HG02798 (cell line): ENCODE data around the gene CBX6.
"Not testable (repeated sequence)": the region's sequence is repeated elsewhere in the genome, so short reads cannot be mapped to it uniquely, and the experiment has no call there.

Experiments used
- ATAC-seq: cut with Tn5 transposase; IDR thresholded peaks from one replicate; pipeline ENCODE4 v1.9.1; 2021; ENCODE audit warnings: mild to moderate bottlenecking; ENCODE audit not compliant: unreplicated experiment, poor library complexity

The CBX6 gene

DNA sequence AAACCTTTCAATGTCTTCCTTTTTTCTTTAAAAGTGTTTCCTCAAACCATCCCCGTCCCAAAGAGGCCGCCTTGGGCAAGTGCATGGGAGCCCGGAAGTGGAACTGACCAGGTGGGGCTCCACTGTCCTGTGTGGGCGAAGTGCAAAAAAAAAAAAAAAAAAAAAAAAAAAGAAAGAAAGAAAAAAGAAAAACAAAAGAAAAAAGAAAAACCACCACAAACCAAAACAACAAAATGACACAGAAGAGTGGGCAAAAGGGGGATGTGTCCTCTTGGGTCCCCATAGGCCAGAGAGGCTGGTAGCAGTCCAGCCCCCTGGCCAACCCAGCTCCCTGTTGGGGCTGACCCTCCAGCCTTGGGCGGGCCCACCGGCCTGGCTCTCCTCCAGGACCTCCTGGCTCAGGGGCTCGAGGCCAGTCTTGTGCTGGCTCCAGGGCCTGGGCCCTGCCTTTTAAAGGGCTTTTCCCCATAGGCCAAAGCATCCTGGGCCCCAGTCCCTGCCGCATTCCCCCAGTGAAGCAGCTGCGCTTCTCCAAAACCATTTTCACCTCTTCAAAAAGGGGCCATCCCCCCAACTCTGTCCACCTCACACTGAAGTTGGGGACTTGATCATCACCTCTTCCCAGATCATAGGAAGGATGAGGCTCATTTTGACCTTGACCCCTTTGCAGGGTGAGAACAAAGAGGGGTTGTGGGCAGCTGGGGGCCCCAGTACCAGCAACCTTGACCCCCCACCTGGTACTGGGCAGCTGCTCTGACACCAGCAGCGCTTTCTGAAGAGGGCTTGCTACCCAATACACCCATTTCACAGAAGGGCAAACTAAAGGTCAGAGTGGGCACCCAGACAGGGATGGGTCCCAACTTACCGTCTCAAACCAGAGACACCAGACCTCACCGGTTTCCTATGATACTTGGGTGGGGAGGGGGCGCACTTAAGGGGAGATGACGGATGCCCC, 9.4 kb downstream of the CBX6 start:
- no peak for ATAC-seq

DNA sequence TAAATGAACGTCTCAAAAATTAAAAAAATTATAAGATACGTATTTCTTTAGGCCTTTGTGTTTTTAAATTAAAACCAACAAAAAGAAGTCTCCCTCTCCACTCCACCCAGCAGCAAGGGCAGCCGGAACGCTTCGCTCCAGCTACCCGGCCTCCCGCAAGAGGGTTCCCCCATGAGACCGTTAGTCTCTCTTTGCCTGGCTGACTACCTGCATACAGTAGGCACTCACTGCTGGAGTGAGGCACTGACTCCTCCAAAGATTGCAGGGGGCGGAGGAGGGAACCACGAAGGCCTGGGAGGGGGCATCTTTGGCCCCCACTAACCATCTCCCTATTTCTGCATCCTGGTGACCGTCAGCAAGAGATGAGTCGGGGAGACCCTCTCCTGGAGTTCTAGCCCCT, 10.1 kb downstream of the CBX6 start:
- no peak for ATAC-seq

DNA sequence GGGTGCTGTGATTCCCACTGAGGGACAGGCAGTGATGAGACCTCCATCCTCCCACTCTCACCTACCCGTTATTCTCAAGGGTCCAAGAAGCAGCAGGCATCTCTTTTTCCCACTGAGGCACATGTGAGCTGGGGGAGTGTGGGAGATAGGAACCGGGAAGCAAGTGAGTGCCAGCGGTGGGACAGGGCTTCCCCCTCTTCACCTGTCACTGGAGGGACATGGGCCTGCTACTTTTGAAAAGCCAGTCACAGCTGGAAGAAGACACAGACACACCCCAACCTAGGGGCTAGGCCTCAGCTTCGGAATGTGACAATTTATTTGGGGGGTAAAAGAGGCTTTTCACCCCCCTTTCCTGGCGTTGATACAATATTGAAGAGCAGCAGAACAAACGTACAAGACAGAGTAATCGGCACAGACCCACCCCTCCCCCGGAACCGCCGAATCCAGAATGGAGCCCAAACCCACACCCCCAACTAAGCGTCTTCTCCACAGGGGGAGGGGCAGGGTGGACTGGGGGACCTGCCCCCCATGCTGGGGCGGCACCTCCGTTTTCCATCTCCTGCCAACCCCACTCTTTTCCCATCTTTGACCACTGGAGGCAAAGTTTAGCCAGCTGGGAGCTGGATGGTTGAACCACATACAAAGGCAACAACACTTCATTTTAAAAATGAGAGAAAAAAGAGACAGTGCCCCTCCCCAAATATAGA, 10.7 kb downstream of the CBX6 start:
- ATAC-seq = no peak

DNA sequence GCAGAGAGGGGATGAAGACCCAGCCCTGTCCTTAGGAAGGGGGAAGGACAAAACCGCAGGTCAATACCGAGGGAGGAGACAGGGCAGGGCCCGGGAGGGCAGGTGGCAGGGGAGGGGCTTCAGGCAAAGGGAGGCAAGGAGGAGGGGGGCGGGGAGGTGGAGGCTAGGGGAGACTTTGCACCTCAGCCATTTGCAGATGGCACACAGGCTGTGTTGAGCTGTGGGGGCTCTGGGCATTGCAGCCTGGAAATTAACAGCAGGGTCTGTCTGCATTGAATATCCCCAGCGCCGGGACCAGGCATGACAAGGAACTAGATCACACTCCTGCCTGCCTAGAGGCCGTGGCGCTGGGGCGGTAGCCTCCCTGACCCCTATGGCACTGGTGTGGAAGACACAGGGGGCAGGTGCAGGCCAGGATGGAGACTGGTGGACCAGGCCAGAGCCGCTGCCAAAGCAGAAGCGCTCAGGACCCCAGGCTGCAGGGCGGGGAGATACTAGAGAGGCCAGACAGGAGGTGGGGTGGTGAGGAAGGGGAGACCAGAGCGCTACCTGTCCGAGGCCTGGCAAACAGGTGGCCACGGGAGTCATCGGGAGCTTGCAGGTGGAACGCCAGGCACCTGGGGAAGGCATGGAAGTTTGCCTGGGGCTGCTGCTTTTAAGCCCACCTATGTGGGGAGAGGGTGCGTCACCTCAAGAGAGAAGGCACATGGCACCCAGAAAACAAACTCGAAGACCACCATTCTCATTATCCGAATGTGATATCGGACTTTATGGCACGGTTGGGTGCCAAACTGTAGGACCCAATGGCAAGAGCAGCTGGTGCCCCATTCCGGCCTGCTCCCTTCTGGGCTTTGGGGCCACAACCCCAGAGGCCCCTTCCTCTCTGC, 11.5 kb downstream of the CBX6 start:
- ATAC-seq = no peak

DNA sequence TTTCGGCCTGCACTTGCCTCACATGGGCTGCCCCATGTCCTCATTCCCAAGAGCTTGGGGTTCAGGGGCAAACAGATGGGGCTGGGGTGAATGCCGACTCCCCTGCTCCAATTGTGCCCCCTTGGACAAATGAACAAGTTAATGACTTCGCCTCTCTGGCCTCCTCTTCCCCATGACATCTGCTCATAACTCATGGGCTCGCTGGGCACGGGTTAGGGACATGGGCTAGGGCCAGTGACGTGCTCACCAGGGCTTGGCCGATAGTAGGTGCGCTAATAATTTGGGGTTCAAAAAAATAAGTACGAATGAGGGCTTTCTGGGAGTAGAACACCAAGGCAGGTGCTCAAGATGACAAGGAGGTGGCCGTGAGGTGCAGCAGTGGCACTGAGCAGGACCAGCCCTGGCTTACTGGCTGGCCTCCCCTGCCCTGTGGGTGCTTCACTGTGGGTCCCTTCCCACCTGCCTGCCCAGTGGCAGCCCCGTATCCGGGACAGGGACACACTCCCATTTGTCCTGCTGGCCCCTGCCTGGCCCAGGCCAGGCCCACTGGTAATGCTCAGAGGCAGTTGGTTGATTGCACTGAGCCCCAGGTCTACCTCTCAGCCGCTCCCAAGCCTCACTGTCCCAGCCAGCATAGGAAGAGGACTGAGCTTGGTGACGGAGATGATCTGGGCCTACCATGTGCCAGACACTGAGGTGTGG, 12.3 kb downstream of the CBX6 start:
- no peak for ATAC-seq

DNA sequence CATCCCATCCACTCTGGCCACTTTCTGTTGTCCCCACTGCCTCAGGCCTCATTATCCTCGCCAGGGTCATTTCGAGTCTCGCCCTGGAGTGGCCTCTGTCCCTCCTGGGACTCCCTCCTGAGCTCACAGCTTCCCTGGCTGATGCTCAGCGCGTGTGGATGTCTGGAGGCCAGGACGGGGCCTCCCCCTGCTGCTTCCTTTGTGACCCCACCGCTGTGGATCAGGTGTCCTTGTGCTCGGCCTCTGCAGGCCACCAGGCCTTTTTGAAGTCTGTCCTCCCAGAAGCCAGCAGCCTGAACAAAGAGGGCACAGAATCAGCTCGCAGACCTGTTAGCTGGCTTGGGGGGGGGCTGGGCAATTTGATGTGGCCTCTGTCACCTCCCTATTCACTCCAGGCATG, 13.5 kb downstream of the CBX6 start:
- no peak for ATAC-seq

DNA sequence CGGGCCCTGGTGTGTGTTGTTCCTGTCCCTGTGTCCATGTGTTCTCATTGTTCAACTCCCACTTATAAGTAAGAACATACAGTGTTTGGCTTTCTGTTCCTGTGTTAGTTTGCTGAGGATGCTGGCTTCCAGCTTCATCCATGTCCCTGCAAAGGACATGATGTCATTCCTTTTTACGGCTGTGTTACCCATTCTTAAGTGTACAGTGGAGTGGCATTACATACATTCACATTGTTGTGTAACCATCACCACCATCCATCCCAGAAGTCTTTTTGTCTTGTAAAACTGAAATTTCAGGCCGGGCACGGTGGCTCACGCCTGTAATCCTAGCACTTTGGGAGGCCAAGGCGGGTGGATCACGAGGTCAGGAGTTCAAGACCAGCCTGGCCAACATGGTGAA, 17.5 kb downstream of the CBX6 start:
- not testable (repeated sequence) for ATAC-seq

DNA sequence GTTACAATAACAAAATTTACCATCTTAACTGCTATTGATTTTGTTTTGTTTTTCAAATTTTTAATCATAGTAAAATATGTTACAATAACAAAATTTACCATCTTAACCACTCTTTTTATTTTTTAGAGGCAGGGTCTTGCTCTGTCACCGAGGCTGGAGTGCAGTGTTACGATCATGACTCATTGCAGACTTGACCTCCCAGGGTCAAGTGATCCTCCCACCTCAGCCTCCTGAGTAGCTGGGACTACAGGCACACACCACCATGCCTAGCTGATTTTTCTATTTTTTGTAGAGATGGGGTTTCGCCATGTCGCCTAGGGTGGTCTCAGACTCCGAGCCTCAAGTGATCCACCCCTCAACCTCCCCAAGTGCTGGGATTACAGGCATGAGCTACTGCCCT, 18.1 kb downstream of the CBX6 start:
- ATAC-seq = not testable (repeated sequence)

DNA sequence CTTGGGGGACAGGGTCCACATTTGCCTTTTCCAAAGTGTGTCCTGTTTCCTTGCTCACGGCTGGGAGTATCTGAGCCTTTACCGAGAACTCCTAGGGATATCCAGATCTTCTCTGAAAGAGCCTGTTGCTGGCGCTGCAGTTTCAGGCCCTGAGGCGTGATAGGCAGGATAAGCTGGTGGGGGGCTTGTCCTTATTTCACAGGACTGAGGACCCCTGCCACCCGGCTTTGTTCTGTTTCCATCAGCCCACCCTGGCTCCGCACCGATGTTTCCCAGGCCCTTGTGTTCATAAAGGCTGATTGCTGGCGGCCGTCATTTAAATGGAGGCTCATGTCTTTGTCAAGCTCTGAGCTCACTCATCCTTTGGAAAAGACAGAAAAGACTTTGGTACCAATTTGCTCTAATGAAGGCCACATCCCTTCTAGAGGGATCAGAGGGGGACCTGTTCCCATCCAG, 18.8 kb downstream of the CBX6 start:
- ATAC-seq = no peak

DNA sequence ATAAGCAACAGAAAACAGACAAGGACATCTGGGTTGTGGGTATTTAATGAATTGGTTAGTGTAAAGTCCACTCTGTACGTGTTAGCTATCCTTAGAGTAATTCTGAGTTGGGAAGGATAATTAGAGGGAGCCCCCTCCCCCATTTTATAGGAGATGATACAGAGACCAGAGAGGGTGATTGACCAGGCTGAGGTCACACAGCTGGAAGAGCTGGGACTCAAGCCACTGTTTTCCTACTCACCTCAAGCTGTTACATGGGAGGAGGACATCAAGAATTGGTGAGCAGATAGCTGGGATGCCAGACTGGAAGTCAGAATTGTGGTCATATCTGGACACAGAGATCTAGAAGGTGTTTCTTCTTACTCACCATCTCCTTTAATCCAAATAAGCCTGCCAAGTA, 19.5 kb downstream of the CBX6 start:
- no peak for ATAC-seq

DNA sequence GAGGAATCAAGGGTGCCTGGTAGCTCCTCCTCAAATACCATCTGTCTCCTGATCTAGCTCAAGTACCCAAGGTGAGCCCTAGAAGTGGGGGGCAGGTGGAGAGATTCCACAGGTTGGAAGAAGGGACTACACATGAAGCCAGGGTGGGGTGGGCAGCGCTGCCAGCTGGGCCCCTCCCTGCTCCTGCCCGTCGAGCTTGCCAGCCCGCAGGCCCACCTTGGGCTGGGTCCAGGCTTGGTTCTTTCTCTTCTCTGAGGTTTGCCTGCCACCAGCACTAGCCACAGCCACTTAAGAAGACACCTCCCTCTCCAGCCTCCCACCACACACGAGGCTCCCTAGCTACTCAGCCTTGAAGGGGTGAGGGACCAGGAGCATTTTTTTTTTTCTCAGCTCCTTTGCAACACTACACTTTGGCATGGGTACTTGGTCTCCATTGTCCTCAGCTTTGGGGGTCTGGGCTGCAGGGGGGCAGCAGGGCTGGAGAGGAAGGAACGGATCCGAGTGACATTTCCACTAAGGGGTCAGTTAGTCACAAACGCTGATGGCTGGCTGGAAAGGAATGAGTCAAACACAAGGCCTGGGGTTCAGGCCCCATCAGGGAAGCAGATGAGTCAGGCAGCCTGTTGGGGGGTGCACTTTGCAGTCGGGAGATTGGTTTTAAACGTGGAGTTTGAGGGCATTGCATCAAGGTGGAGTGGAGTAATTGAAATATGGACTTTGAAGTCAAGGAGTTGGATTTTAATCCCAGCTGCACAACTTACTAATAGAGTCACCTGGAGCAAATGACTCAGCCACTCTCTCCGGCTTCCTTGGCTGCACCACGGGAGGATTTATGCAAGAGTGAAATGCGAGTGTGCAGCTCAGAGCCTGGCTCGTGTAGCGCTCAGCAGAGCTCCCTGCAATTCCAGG, 20.8 kb downstream of the CBX6 start:
- ATAC-seq = no peak

DNA sequence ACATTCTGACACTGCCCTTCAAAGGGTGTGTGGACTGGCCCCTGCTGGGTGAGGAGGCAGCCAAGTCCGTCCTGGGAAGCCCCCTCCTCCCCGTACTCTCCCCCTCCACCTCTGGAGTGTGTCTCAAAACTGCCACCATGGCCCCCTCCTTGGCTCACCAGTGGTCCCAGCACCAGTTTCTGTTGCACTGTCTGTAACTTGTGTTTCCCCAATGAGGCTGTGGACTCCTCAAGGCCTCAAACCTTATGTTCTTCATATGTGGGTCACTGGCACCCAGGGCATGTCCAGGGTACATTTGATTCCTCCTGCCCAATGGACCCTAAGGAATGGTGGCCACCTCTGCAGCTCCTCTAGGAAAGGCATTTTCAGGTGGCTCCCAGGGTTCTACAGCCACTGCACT, 21.6 kb downstream of the CBX6 start:
- no peak for ATAC-seq

DNA sequence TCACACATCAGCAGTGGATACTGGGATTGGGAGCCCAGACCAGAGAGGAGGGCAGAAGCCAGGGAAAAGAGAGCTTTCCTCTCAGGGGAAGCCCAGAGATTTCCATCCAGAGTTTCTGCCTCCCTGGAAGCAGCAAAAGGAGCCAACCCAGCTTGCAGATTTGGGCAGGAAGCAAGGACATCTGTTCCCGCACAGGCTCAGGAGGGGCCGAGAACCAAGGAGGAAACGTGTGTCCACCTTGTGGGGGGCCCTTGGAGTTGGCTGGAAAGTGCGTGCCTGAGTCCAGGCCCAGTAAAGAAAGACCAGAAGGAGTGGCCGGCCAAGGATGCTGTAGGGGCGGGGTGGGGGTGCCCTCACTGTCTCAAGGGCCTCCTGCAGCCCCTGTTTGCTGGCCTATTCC, 22.2 kb downstream of the CBX6 start:
- ATAC-seq = no peak

DNA sequence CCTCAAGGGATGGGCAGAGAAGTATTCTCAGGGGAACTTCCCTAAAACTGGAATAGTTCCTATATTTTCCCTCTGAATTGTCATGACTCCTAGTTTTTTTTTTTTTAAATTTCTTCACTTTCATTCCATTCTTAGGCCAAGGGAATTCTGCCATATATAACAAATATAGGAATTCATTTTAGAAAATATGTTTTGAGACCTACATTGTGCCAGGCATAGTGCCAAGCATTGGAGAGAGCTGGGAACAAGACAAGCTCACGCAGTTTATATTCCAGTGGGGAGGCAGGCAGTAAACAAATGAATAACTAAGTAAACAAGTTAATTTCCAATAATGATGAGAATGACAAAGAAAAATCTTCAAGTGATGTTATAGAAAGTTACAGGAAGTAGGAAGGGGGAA, 25.6 kb downstream of the CBX6 start:
- ATAC-seq = no peak

DNA sequence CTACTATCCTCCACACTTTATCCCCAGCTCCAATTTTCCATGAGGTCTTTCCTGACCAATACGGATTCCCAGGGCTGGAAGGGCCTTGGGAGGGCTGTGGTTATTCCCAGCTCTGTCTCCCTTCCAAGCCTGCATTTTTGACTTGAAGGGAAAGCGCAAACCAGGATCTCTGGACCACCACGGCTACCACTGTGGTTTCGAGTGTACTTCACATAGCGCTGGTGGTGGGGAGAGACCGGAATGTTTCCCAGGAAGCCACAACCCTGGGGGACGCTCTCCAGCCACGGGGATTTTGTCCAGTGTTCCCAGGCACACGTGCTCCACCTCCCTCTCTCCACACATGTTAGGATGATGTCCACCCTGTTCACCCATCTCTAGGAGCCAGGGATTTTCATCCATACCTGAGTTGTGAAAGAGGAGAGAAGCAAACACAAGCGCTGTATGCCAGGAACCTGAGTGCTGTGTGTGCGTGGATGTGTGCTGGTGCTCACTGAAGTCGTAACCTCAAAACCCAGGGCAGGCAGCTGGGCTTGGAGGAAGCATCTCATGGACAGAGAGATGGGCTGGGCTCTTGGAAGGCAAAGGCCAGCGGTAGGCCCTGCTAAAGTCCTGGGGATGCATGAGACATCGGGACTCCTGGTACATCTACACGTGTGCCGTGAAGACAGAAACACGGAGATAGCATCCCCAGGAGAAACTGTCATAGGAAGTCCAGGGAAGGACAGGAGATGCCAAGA, 26.8 kb downstream of the CBX6 start:
- no peak for ATAC-seq

DNA sequence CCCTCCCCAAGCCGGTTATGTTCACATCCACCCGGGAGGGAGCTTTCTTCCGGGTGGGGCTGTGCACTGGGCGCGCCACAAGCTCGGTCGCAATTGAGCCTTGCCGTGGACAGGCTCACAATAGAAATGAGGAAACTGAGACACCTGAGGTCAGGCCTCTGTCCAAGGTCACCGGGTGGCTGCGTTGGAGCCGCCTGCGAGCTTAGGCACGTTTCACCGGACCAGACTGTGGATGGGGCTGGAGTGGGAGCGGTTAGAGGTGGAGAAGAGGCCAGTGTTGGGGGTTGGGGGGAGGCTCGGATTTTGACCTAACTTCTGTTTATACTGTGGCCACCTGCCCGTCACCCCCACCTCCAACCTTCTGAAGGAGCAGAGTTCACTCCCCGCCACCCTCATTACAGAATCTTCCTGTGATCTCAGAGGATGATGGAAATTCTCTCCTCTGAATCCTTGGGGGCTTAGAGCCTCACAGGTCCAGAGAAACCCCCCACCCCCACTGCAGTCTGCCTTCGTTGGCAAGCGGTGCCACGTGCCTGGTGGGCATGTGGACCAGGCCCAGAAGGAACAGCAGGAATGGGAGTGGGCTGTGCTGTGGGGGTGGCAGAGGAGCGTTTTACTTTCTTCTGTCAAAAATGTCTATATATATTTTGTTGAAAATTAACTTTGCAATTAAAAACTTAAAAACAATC, 27.6 kb downstream of the CBX6 start:
- ATAC-seq = no peak

DNA sequence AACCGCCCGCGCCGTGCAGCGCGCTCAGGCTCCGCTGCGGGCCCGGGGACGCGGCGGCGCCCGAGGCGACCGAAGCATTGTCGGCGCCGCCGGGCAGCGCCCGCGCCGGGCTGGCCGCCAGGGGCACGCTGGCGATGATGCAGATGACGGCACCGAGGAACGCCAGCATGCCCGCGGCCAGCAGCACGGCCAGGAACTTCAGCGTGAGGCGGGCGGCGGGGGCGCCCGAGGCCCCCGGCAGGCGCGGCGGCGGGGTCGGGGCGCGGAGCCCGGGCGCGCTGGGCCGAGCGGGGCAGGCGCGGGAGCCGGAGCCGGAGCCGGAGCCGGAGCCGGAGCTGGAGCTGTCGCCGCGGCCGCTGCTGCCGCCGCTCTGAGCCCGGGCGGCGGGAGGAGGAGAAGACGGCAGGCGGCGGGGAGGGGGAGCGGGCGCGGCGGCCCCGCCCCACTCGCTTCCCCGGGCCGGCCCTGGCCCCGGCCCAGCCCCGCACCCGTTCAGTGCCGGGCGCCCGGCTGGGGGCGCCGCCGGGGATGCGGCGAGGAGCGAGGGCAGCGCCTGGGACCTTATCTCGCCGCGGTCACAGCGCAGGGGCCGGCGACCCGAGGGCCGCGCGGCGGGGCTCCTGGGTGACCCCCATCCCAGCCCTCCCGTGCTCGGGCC, 28.2 kb downstream of the CBX6 start, which contains the start of gene NPTXR:
Gene NPTXR, minus strand, starts transcription at position 372 of the 658 bp plus-strand sequence.
- no peak for ATAC-seq
